ENCODE measurements around the gene YIPF6. TPM values are rescaled to one million over a fixed set of nuclear protein-coding genes. Genes with fewer than 3 reads are reported as not detected.

Gene YIPF6
- total and polyA plus RNA-seq, 9 of the 15 experiments (the other 6 are each of a cell fraction or from before 2014, with no cell fraction given), result 7.7 to 44.2 (median 22.4) TPM

- TF ChIP-seq ZBTB49 (CRISPR knock-in tag; IDR thresholded peaks at IDR 0.05; ENCODE audit: borderline replicate concordance) (no peak), NR2C2 (CRISPR knock-in tag; IDR thresholded peaks at IDR 0.05) (no peak), NR2C2 (tag; IDR thresholded peaks at IDR 0.05) (0 out of 2 replicates have a peak, but pooled peaks have one; percentile 27), RFX5 (IDR thresholded peaks at IDR 0.05; ENCODE audit: low read depth, low read length) (no peak), EP300 (IDR thresholded peaks at IDR 0.05; ENCODE audit: low read length) (peak; percentile 64; the same call in 1 of the 2 replicates), SIRT6 (IDR thresholded peaks at IDR 0.05; ENCODE audit: low read depth, low read length) (no peak), ATF3 (IDR thresholded peaks at IDR 0.05) (peak; percentile 92), ATF3 (CRISPR knock-in tag; conservative IDR thresholded peaks at IDR 0.05) (no peak), SMAD1 (IDR thresholded peaks at IDR 0.05; ENCODE audit: low read depth, low read length, partially characterized antibody) (peak; percentile 14), AFF1 (IDR thresholded peaks at IDR 0.05; ENCODE audit: low read depth in 1 of 2, partially characterized antibody in 2 of 2) (no peak), SAFB (IDR thresholded peaks at IDR 0.05; ENCODE audit: borderline replicate concordance, low read depth, low read length) (no peak), ARID3A (IDR thresholded peaks at IDR 0.05; ENCODE audit: borderline replicate concordance, low read depth, low read length) (0 out of 2 replicates have a peak, but pooled peaks have one; percentile 18), THRB (CRISPR knock-in tag; conservative IDR thresholded peaks at IDR 0.05) (no peak), MCM7 (IDR thresholded peaks at IDR 0.05) (no peak), CEBPG (CRISPR knock-in tag; IDR thresholded peaks at IDR 0.05) (no peak), CEBPG (tag; conservative IDR thresholded peaks at IDR 0.05 in 1 of 2, IDR thresholded peaks at IDR 0.05 in 1 of 2) (peak in 1 of 2 experiments; percentile 57; a peak in 2 of 4 replicates)
These were observed 72.9 kb downstream of the YIPF6 start (continued) for GRCh38 chrX:68571610-68572311.

Measured in K562 (cell line).